Fibroblast of villous mesenchyme (primary cell): Measurements from ENCODE around the gene POLE. TPM values are rescaled to one million over a fixed set of nuclear protein-coding genes. Genes with fewer than 3 reads are reported as not detected.
A peak's percentile ranks its signal among the peaks of the same experiment; 100 is the strongest.

ENCODE experiments used
- DNase-seq: peaks from one replicate; pipeline ENCODE4 v3.0.0-alpha.2; 2010; ENCODE audit warnings: low read depth
- H3K4me3 ChIP-seq: 2 replicates; pipeline ENCODE4 v1.5.1; 2011; ENCODE audit warnings: low read depth, mild to moderate bottlenecking, low read length
- total RNA-seq: library from RNA; depleted of rRNA; stranded (reverse); fragments of >200 nt; gene quantifications from 2 replicates; pipeline ENCODE4 v1.2.3, GENCODE V29; 2012
- TF ChIP-seq, protein P1 (sequence below): IDR thresholded peaks from 2 replicates; pipeline ENCODE4 v1.5.1; 2012; ENCODE audit warnings: low read depth, mild to moderate bottlenecking, low read length; ENCODE audit not compliant: insufficient read depth

POLE gene
- total RNA-seq, result 21.9 and 26.3 TPM in 2 replicates

- peak; percentile 96 for DNase-seq
- H3K4me3 ChIP-seq, result peak within 1 kb of the TSS; percentile 64
- TF ChIP-seq, protein P1, sequence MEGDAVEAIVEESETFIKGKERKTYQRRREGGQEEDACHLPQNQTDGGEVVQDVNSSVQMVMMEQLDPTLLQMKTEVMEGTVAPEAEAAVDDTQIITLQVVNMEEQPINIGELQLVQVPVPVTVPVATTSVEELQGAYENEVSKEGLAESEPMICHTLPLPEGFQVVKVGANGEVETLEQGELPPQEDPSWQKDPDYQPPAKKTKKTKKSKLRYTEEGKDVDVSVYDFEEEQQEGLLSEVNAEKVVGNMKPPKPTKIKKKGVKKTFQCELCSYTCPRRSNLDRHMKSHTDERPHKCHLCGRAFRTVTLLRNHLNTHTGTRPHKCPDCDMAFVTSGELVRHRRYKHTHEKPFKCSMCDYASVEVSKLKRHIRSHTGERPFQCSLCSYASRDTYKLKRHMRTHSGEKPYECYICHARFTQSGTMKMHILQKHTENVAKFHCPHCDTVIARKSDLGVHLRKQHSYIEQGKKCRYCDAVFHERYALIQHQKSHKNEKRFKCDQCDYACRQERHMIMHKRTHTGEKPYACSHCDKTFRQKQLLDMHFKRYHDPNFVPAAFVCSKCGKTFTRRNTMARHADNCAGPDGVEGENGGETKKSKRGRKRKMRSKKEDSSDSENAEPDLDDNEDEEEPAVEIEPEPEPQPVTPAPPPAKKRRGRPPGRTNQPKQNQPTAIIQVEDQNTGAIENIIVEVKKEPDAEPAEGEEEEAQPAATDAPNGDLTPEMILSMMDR, result no peak
Measured at GRCh38 chr12:132687211-132688164, at the start of gene POLE, which contains the start of gene PXMP2. TSS of gene POLE (minus strand) at chr12:132687342. CDS start at chr12:132687315, 27 bp downstream. TSS of gene PXMP2 (plus strand) at chr12:132687587. CDS start at chr12:132687671, 84 bp downstream.

DNA sequence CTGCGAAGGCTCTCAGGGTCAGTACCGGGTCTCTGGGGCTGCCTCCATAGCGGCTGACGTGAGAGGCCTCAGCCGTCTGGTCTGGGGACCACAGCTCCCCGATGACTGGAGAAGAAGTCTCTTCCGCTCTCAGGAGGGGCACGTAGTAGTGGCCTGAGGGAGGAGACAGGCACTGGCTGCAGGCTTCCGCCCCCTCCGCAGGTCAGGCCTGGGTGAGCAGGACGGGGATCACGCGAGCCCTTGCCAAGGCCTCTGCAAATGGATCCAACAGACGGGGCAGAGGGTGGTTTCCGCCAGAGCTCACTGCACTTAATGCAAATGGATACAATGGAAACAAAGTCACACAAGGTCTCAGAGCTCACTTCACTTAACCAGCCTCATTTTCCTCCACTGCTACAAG lies 49.8 kb upstream of the POLE start:
- H3K4me3 ChIP-seq, result no peak overlapping the region
- DNase-seq, result no peak
- TF ChIP-seq, protein P1, result no peak

- no peak for DNase-seq
- H3K4me3 ChIP-seq, result no peak overlapping the region
- TF ChIP-seq, protein P1, result no peak
Measured at GRCh38 chr12:132736378-132736777, 49.2 kb upstream of the POLE start.

DNA sequence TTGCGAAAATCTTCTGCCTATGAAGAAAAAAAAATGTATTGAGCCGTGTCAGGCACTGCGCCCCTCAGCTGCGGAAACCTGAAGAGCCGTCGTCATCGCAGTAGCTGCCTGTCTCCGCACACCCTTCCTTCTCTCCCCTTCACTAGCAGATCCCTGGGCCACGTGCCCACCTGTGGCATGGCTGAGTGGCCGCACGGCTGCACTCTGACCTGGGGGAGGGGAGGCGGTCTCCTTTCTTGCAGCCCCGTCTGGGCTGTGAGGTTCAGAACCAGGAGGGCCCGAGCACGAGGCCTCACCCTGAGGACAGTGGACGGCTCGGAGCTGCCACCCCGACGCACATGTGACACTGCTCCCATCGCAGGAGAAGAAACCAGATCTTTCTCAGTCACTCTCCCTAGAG lies 48.4 kb upstream of the POLE start:
- TF ChIP-seq, protein P1, result no peak
- DNase-seq, result no peak
- no peak overlapping the region for H3K4me3 ChIP-seq

DNA sequence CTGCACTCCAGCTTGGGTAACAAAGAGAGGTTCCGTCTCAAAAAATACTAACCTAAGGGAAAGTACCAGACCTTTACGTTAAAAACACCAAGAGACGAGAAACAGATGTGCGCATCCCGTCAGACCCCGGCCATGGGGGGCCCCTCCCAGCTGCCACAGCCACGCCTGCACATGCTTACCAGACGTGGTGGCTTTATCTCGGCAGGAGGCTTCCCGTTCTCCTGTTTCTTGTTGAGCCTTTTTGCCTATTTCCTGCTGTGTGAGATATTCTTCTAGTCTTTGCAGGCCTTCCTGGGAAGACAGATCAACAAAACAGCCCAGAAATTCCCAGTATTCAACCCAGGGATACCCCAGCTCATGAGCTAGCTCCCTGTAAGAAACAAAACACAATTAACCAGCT lies 47.1 kb upstream of the POLE start:
- no peak for DNase-seq
- TF ChIP-seq, protein P1, result no peak
- no peak overlapping the region for H3K4me3 ChIP-seq

- DNase-seq, result peak; percentile 7
- H3K4me3 ChIP-seq, result no peak overlapping the region
- TF ChIP-seq, protein P1, result no peak
Measured at GRCh38 chr12:132731574-132731973, 44.4 kb upstream of the POLE start.
